ENCODE results near the gene SGMS1. TPM values are rescaled to one million over a fixed set of nuclear protein-coding genes. Genes with fewer than 3 reads are reported as not detected.

SGMS1 gene
- polyA plus RNA-seq, 1 donor from 2014 or later, result 8.0 TPM

GRCh38 chr10:50575477-50576244, 48.1 kb downstream of the SGMS1 start:
- Histone ChIP-seq H3F3A (ENCODE audit: insufficient read depth, low read length, poor library complexity, severe bottlenecking) (no peaks in the 10 kb centered on the region), H3K9ac (ENCODE audit: low read length) (no peak overlapping the region), H3K27ac (ENCODE audit: low read length) (no peak overlapping the region), H2AFZ (ENCODE audit: low read depth, low read length) (no peak overlapping the region), H3K9me3 (ENCODE audit: low read length) (no peaks in the 10 kb centered on the region), H3K4me2 (ENCODE audit: low read length) (no peak overlapping the region), H3K4me3 (ENCODE audit: low read length) (no peak overlapping the region), H3K27me3 (ENCODE audit: insufficient read depth, low read depth, low read length) (no peaks in the 10 kb centered on the region), H3K79me2 (replicated peaks; ENCODE audit: insufficient read depth, low read length) (no peaks in the 10 kb centered on the region), H3K36me3 (ENCODE audit: insufficient read depth, low read length) (no peaks in the 10 kb centered on the region), H4K20me1 (ENCODE audit: insufficient read depth) (no peaks in the 10 kb centered on the region), H3K9me2 (ENCODE audit: insufficient read depth, low read length) (no peaks in the 10 kb centered on the region)
- TF ChIP-seq, protein P1, sequence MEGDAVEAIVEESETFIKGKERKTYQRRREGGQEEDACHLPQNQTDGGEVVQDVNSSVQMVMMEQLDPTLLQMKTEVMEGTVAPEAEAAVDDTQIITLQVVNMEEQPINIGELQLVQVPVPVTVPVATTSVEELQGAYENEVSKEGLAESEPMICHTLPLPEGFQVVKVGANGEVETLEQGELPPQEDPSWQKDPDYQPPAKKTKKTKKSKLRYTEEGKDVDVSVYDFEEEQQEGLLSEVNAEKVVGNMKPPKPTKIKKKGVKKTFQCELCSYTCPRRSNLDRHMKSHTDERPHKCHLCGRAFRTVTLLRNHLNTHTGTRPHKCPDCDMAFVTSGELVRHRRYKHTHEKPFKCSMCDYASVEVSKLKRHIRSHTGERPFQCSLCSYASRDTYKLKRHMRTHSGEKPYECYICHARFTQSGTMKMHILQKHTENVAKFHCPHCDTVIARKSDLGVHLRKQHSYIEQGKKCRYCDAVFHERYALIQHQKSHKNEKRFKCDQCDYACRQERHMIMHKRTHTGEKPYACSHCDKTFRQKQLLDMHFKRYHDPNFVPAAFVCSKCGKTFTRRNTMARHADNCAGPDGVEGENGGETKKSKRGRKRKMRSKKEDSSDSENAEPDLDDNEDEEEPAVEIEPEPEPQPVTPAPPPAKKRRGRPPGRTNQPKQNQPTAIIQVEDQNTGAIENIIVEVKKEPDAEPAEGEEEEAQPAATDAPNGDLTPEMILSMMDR (IDR thresholded peaks at IDR 0.05; ENCODE audit: poor library complexity, severe bottlenecking), result no peak
- TF ChIP-seq RAD21 (conservative IDR thresholded peaks at IDR 0.05) (no peak), POLR2AphosphoS5 (IDR thresholded peaks at IDR 0.05) (no peak), TAF1 (IDR thresholded peaks at IDR 0.05; ENCODE audit: low read depth) (no peak), EP300 (conservative IDR thresholded peaks at IDR 0.05; ENCODE audit: poor library complexity, severe bottlenecking) (no peak), SMC3 (conservative IDR thresholded peaks at IDR 0.05; ENCODE audit: poor library complexity) (no peak), EZH2 (IDR thresholded peaks at IDR 0.05; ENCODE audit: borderline replicate concordance, insufficient read depth, low read length, poor library complexity, severe bottlenecking) (no peak), MXI1 (conservative IDR thresholded peaks at IDR 0.05; ENCODE audit: poor library complexity, severe bottlenecking) (no peak)
- TF ChIP-seq, protein P2, sequence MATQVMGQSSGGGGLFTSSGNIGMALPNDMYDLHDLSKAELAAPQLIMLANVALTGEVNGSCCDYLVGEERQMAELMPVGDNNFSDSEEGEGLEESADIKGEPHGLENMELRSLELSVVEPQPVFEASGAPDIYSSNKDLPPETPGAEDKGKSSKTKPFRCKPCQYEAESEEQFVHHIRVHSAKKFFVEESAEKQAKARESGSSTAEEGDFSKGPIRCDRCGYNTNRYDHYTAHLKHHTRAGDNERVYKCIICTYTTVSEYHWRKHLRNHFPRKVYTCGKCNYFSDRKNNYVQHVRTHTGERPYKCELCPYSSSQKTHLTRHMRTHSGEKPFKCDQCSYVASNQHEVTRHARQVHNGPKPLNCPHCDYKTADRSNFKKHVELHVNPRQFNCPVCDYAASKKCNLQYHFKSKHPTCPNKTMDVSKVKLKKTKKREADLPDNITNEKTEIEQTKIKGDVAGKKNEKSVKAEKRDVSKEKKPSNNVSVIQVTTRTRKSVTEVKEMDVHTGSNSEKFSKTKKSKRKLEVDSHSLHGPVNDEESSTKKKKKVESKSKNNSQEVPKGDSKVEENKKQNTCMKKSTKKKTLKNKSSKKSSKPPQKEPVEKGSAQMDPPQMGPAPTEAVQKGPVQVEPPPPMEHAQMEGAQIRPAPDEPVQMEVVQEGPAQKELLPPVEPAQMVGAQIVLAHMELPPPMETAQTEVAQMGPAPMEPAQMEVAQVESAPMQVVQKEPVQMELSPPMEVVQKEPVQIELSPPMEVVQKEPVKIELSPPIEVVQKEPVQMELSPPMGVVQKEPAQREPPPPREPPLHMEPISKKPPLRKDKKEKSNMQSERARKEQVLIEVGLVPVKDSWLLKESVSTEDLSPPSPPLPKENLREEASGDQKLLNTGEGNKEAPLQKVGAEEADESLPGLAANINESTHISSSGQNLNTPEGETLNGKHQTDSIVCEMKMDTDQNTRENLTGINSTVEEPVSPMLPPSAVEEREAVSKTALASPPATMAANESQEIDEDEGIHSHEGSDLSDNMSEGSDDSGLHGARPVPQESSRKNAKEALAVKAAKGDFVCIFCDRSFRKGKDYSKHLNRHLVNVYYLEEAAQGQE (IDR thresholded peaks at IDR 0.05; ENCODE audit: borderline replicate concordance), result no peak

DNA sequence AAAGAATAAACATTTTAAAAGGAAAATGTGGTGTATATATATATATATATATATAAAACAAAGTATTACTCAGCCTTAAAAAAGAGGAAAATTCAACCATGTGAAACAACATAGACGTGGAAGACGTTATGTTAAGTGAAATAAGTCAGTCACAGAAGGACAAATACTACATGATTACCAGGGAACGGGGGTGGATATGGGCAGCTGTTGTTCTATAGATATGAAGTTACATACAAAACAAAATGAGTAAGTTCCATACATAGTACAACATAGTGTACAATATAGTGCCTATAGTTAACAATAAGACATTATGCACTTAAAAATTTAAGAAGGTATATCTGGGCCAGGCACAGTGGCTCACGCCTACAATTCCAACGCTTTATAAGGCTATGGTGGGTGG, 48.8 kb downstream of the SGMS1 start:
- Histone ChIP-seq H3K4me3 (ENCODE audit: low read length) (no peak overlapping the region), H3K79me2 (replicated peaks; ENCODE audit: insufficient read depth, low read length) (no peaks in the 10 kb centered on the region), H3K36me3 (ENCODE audit: insufficient read depth, low read length) (no peaks in the 10 kb centered on the region), H3K27ac (ENCODE audit: low read length) (no peak overlapping the region), H3F3A (ENCODE audit: insufficient read depth, low read length, poor library complexity, severe bottlenecking) (no peaks in the 10 kb centered on the region), H3K9me2 (ENCODE audit: insufficient read depth, low read length) (no peaks in the 10 kb centered on the region), H3K4me2 (ENCODE audit: low read length) (no peak overlapping the region), H3K9ac (ENCODE audit: low read length) (no peak overlapping the region), H4K20me1 (ENCODE audit: insufficient read depth) (no peaks in the 10 kb centered on the region), H2AFZ (ENCODE audit: low read depth, low read length) (no peak overlapping the region), H3K9me3 (ENCODE audit: low read length) (no peaks in the 10 kb centered on the region), H3K27me3 (ENCODE audit: insufficient read depth, low read depth, low read length) (no peaks in the 10 kb centered on the region)
- TF ChIP-seq MXI1 (conservative IDR thresholded peaks at IDR 0.05; ENCODE audit: poor library complexity, severe bottlenecking) (no peak), POLR2AphosphoS5 (IDR thresholded peaks at IDR 0.05) (no peak), EZH2 (IDR thresholded peaks at IDR 0.05; ENCODE audit: borderline replicate concordance, insufficient read depth, low read length, poor library complexity, severe bottlenecking) (no peak), SMC3 (conservative IDR thresholded peaks at IDR 0.05; ENCODE audit: poor library complexity) (no peak), EP300 (conservative IDR thresholded peaks at IDR 0.05; ENCODE audit: poor library complexity, severe bottlenecking) (no peak), TAF1 (IDR thresholded peaks at IDR 0.05; ENCODE audit: low read depth) (no peak), RAD21 (conservative IDR thresholded peaks at IDR 0.05) (no peak)
- TF ChIP-seq, protein P2 (IDR thresholded peaks at IDR 0.05; ENCODE audit: borderline replicate concordance), result no peak
- TF ChIP-seq, protein P1 (IDR thresholded peaks at IDR 0.05; ENCODE audit: poor library complexity, severe bottlenecking), result no peak

Data from neural cell (in vitro differentiated cells).